Measurements from ENCODE around the gene HOATZ.

GRCh38 chr11:111469200-111469599, 45.4 kb upstream of the HOATZ start:
- TF ChIP-seq, protein P1, sequence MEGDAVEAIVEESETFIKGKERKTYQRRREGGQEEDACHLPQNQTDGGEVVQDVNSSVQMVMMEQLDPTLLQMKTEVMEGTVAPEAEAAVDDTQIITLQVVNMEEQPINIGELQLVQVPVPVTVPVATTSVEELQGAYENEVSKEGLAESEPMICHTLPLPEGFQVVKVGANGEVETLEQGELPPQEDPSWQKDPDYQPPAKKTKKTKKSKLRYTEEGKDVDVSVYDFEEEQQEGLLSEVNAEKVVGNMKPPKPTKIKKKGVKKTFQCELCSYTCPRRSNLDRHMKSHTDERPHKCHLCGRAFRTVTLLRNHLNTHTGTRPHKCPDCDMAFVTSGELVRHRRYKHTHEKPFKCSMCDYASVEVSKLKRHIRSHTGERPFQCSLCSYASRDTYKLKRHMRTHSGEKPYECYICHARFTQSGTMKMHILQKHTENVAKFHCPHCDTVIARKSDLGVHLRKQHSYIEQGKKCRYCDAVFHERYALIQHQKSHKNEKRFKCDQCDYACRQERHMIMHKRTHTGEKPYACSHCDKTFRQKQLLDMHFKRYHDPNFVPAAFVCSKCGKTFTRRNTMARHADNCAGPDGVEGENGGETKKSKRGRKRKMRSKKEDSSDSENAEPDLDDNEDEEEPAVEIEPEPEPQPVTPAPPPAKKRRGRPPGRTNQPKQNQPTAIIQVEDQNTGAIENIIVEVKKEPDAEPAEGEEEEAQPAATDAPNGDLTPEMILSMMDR (optimal IDR thresholded peaks at IDR 0.05 in 1 of 3, IDR thresholded peaks at IDR 0.05 in 1 of 3, conservative IDR thresholded peaks at IDR 0.05 in 1 of 3; ENCODE audit: extremely low read depth in 1 of 3, insufficient read depth in 2 of 3, low read length in 3 of 3) = no peak
- no peak for TF ChIP-seq EZH2 (IDR thresholded peaks at IDR 0.05; ENCODE audit: low read length)
